PC-3 (cell line): ENCODE results near the gene GGCX.

Experiments used
- EZH2 ChIP-seq: fragments of 300-600 bp; sonication (generic); IDR thresholded peaks from one replicate; pipeline ENCODE4 v1.6.1; 2017; ENCODE audit warnings: antibody characterized with exemption, mild to moderate bottlenecking, low read length; ENCODE audit not compliant: unreplicated experiment
- TF ChIP-seq, protein P1 (sequence below): fragments of 300-600 bp; sonication (generic); conservative IDR thresholded peaks from 2 replicates; pipeline ENCODE4 v1.5.1; 2017; ENCODE audit warnings: antibody characterized with exemption, low read depth, mild to moderate bottlenecking, low read length

DNA sequence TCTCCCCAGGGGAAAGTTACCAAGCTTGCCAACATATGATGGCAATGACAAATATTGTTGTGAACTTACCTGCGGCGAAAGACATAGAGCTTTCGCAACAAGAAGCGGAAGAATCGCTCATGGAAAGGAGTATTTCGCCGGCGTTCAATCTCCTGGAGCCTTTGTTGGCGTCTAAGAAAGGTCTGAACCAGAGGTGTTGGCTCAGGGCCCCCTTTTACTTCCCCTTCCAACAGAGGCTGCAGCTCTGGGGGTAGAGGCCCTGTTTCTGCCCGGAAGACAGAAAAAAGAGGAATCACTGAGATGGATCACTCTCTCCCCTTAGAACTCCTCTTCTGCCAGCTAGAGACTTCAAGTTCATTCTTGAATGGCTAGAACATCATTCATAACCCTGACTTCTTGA is 10.8 kb downstream of the GGCX start:
- TF ChIP-seq, protein P1, sequence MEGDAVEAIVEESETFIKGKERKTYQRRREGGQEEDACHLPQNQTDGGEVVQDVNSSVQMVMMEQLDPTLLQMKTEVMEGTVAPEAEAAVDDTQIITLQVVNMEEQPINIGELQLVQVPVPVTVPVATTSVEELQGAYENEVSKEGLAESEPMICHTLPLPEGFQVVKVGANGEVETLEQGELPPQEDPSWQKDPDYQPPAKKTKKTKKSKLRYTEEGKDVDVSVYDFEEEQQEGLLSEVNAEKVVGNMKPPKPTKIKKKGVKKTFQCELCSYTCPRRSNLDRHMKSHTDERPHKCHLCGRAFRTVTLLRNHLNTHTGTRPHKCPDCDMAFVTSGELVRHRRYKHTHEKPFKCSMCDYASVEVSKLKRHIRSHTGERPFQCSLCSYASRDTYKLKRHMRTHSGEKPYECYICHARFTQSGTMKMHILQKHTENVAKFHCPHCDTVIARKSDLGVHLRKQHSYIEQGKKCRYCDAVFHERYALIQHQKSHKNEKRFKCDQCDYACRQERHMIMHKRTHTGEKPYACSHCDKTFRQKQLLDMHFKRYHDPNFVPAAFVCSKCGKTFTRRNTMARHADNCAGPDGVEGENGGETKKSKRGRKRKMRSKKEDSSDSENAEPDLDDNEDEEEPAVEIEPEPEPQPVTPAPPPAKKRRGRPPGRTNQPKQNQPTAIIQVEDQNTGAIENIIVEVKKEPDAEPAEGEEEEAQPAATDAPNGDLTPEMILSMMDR: no peak
- TF ChIP-seq EZH2: no peak
